Neural progenitor cell (in vitro differentiated cells): ENCODE results near the gene ANKRD1. TPM values are rescaled to one million over a fixed set of nuclear protein-coding genes. Genes with fewer than 3 reads are reported as not detected.

Experiments used
- DNase-seq: peaks from one replicate; pipeline ENCODE4 v3.0.0-alpha.2; 2016; ENCODE audit warnings: low spot score
- H2AFZ ChIP-seq: fragments of 200-600 bp; sonication (generic); replicated peaks from 2 replicates; pipeline ENCODE4 v1.6.1; 2016; ENCODE audit warnings: antibody characterized with exemption
- H3F3A ChIP-seq: fragments of 200-600 bp; sonication (generic); 2 replicates; pipeline ENCODE4 v1.6.1; 2016; ENCODE audit warnings: antibody characterized with exemption, low read depth
- H3K27ac ChIP-seq: fragments of 200-600 bp; sonication (generic); 2 replicates; pipeline ENCODE4 v1.5.1; 2016; ENCODE audit warnings: mild to moderate bottlenecking
- H3K27me3 ChIP-seq: fragments of 200-600 bp; sonication (generic); 2 replicates; pipeline ENCODE4 v1.6.1; 2016; ENCODE audit warnings: mild to moderate bottlenecking, moderate library complexity
- H3K36me3 ChIP-seq: fragments of 200-600 bp; sonication (generic); 2 replicates; pipeline ENCODE4 v1.5.1; 2016
- H3K4me1 ChIP-seq: fragments of 200-600 bp; sonication (generic); 2 replicates; pipeline ENCODE4 v1.6.1; 2016; ENCODE audit warnings: mixed run types
- H3K4me2 ChIP-seq: fragments of 200-600 bp; sonication (generic); 2 replicates; pipeline ENCODE4 v1.6.1; 2016
- H3K4me3 ChIP-seq: fragments of 200-600 bp; sonication (generic); 2 replicates; pipeline ENCODE4 v1.5.1; 2016
- H3K79me2 ChIP-seq: fragments of 200-600 bp; sonication (generic); 2 replicates; pipeline ENCODE4 v1.6.1; 2016; ENCODE audit warnings: low read depth
- H3K9ac ChIP-seq: fragments of 200-600 bp; sonication (generic); 2 replicates; pipeline ENCODE4 v1.6.1; 2016
- H3K9me3 ChIP-seq: fragments of 200-600 bp; sonication (generic); 2 replicates; pipeline ENCODE4 v1.5.1; 2016; ENCODE audit warnings: low read depth
- H4K20me1 ChIP-seq: fragments of 200-600 bp; sonication (generic); 2 replicates; pipeline ENCODE4 v1.6.1; 2016; ENCODE audit warnings: low read depth
- H3K27ac Mint-ChIP-seq: 3 replicates; pipeline ENCODE4 v1.8.0; 2021; ENCODE audit warnings: mixed read lengths
- H3K27me3 Mint-ChIP-seq: 2 replicates; pipeline ENCODE4 v1.8.0; 2022; ENCODE audit warnings: low read depth, mild to moderate bottlenecking, inconsistent platforms, moderate library complexity, mixed read lengths; ENCODE audit not compliant: insufficient read depth
- H3K36me3 Mint-ChIP-seq: 3 replicates; pipeline ENCODE4 v1.8.0; 2021; ENCODE audit warnings: mixed read lengths
- H3K4me1 Mint-ChIP-seq: 3 replicates; pipeline ENCODE4 v1.8.0; 2021; ENCODE audit warnings: mixed read lengths
- H3K4me3 Mint-ChIP-seq: 3 replicates; pipeline ENCODE4 v1.8.0; 2021; ENCODE audit warnings: mild to moderate bottlenecking, moderate library complexity, mixed read lengths
- H3K9me3 Mint-ChIP-seq: 3 replicates; pipeline ENCODE4 v1.8.0; 2020; ENCODE audit warnings: mixed read lengths
- CTCF ChIP-seq: fragments of 200-600 bp; sonication (generic); IDR thresholded peaks from 2 replicates; pipeline ENCODE4 v1.5.1; 2017; ENCODE audit warnings: antibody characterized with exemption, mild to moderate bottlenecking
- EZH2 ChIP-seq: fragments of 200-600 bp; sonication (generic); IDR thresholded peaks from 2 replicates; pipeline ENCODE4 v1.6.1; 2017; ENCODE audit warnings: antibody characterized with exemption, mild to moderate bottlenecking, moderate library complexity
- EZH2phosphoT487 ChIP-seq: fragments of 200-600 bp; sonication (generic); IDR thresholded peaks from 2 replicates; pipeline ENCODE4 v1.6.1; 2017; ENCODE audit warnings: antibody characterized with exemption
- total RNA-seq: library from RNA; depleted of rRNA; stranded (reverse); fragments of >200 nt; gene quantifications from 2 replicates; pipeline ENCODE4 v1.2.3, GENCODE V29; 2015; ENCODE audit warnings: low replicate concordance

ANKRD1 gene
- total RNA-seq, 1 donor from 2014 or later, result 1.2 TPM

GRCh38 chr10:90939648-90940047 lies 18.8 kb upstream of the ANKRD1 start:
- Histone ChIP-seq H4K20me1 (no peaks in the 10 kb centered on the region), H2AFZ (no peak overlapping the region), H3K4me2 (no peak overlapping the region), H3K9me3 (no peaks in the 10 kb centered on the region), H3K27me3 (no peaks in the 10 kb centered on the region), H3K4me3 (no peak overlapping the region), H3K4me1 (peaks cover 5% of the 10 kb centered on the region), H3F3A (no peaks in the 10 kb centered on the region), H3K27ac (no peak overlapping the region), H3K36me3 (no peaks in the 10 kb centered on the region), H3K9ac (no peak overlapping the region), H3K79me2 (no peaks in the 10 kb centered on the region)
- DNase-seq, result no peak
- Mint-ChIP-seq H3K9me3 (no peaks in the 10 kb centered on the region), H3K27me3 (peaks cover 2% of the 10 kb centered on the region), H3K27ac (no peak overlapping the region), H3K36me3 (no peaks in the 10 kb centered on the region), H3K4me1 (peaks cover 16% of the 10 kb centered on the region), H3K4me3 (no peak overlapping the region)
- no peak for TF ChIP-seq CTCF
- TF ChIP-seq EZH2phosphoT487, result no peak
- no peak for TF ChIP-seq EZH2

GRCh38 chr10:90939116-90939515 lies 18.2 kb upstream of the ANKRD1 start:
- H3K4me1 ChIP-seq, result peaks cover 5% of the 10 kb centered on the region
- no peak overlapping the region for H3K4me3 Mint-ChIP-seq
- H3K9me3 ChIP-seq, result no peaks in the 10 kb centered on the region
- no peak for TF ChIP-seq CTCF
- TF ChIP-seq EZH2, result no peak
- no peak for TF ChIP-seq EZH2phosphoT487
- H3K27ac ChIP-seq, result no peak overlapping the region
- DNase-seq, result no peak
- H3K9ac ChIP-seq, result no peak overlapping the region
- H3K79me2 ChIP-seq, result no peaks in the 10 kb centered on the region
- H3K27me3 Mint-ChIP-seq, result peaks cover 2% of the 10 kb centered on the region
- H3K27ac Mint-ChIP-seq, result no peak overlapping the region
- H3K36me3 Mint-ChIP-seq, result no peaks in the 10 kb centered on the region
- no peak overlapping the region for H2AFZ ChIP-seq
- H3K27me3 ChIP-seq, result no peaks in the 10 kb centered on the region
- H3K9me3 Mint-ChIP-seq, result no peaks in the 10 kb centered on the region
- H3F3A ChIP-seq, result no peaks in the 10 kb centered on the region
- H4K20me1 ChIP-seq, result no peaks in the 10 kb centered on the region
- no peak overlapping the region for H3K4me2 ChIP-seq
- H3K36me3 ChIP-seq, result no peaks in the 10 kb centered on the region
- H3K4me1 Mint-ChIP-seq, result peaks cover 16% of the 10 kb centered on the region
- H3K4me3 ChIP-seq, result no peak overlapping the region

GRCh38 chr10:90937645-90938258 lies 16.9 kb upstream of the ANKRD1 start:
- no peak overlapping the region for H3K4me3 Mint-ChIP-seq
- H3K79me2 ChIP-seq, result no peaks in the 10 kb centered on the region
- no peaks in the 10 kb centered on the region for H3K36me3 ChIP-seq
- H3K4me3 ChIP-seq, result no peak overlapping the region
- H3K4me2 ChIP-seq, result no peak overlapping the region
- no peak for DNase-seq
- H3K27me3 Mint-ChIP-seq, result peaks cover 2% of the 10 kb centered on the region
- peaks cover 5% of the 10 kb centered on the region for H3K4me1 ChIP-seq
- no peak overlapping the region for H3K27ac ChIP-seq
- H3K27me3 ChIP-seq, result no peaks in the 10 kb centered on the region
- no peak overlapping the region for H2AFZ ChIP-seq
- no peaks in the 10 kb centered on the region for H4K20me1 ChIP-seq
- no peak overlapping the region for H3K27ac Mint-ChIP-seq
- no peak for TF ChIP-seq EZH2phosphoT487
- TF ChIP-seq CTCF, result no peak
- H3K9ac ChIP-seq, result no peak overlapping the region
- H3F3A ChIP-seq, result no peaks in the 10 kb centered on the region
- no peaks in the 10 kb centered on the region for H3K36me3 Mint-ChIP-seq
- H3K9me3 ChIP-seq, result no peaks in the 10 kb centered on the region
- peaks cover 16% of the 10 kb centered on the region for H3K4me1 Mint-ChIP-seq
- no peaks in the 10 kb centered on the region for H3K9me3 Mint-ChIP-seq
